ENCODE measurements around the gene RPP25. TPM values are rescaled to one million over a fixed set of nuclear protein-coding genes. Genes with fewer than 3 reads are reported as not detected.

Gene RPP25
- total RNA-seq, 4 donors from 2014 or later = 3.5 to 7.8 (median 6.1) TPM

DNA sequence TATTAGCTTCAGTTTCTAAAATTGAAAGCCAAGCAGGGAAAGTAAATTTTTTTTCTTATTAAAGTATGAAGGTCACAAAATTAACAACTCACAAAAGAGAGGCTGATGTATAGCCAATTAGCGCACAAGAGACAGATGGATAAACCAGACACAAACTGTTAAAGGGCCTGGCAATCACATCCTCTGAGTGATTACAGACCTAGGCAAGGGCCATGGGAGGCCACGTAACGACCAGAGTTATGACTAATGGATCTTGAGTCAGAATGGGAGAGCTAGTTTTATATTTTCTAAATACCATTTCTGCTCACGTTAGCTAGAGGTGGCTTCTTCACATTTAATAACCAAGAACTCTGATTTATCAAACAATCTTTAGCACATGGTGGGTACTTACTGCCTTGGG is 21.0 kb upstream of the RPP25 start:
- Histone ChIP-seq H3K27me3 (no peaks in the 10 kb centered on the region), H3K9me3 (no peaks in the 10 kb centered on the region), H3K27ac (no peak overlapping the region), H3K4me1 (no peaks in the 10 kb centered on the region), H3K36me3 (no peaks in the 10 kb centered on the region), H3K4me3 (no peak overlapping the region)
- no peak for TF ChIP-seq POLR2A (IDR thresholded peaks at IDR 0.05)
- TF ChIP-seq, protein P1, sequence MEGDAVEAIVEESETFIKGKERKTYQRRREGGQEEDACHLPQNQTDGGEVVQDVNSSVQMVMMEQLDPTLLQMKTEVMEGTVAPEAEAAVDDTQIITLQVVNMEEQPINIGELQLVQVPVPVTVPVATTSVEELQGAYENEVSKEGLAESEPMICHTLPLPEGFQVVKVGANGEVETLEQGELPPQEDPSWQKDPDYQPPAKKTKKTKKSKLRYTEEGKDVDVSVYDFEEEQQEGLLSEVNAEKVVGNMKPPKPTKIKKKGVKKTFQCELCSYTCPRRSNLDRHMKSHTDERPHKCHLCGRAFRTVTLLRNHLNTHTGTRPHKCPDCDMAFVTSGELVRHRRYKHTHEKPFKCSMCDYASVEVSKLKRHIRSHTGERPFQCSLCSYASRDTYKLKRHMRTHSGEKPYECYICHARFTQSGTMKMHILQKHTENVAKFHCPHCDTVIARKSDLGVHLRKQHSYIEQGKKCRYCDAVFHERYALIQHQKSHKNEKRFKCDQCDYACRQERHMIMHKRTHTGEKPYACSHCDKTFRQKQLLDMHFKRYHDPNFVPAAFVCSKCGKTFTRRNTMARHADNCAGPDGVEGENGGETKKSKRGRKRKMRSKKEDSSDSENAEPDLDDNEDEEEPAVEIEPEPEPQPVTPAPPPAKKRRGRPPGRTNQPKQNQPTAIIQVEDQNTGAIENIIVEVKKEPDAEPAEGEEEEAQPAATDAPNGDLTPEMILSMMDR (IDR thresholded peaks at IDR 0.05) = no peak
- no peak for TF ChIP-seq EP300 (IDR thresholded peaks at IDR 0.05)
- TF ChIP-seq POLR2AphosphoS5 (IDR thresholded peaks at IDR 0.05) = no peak
- 56% methylated on average over 4 of the region's 4 CpGs for WGBS
- DNase-seq (ENCODE audit: low spot score in 2 of 2) = no peak

DNA sequence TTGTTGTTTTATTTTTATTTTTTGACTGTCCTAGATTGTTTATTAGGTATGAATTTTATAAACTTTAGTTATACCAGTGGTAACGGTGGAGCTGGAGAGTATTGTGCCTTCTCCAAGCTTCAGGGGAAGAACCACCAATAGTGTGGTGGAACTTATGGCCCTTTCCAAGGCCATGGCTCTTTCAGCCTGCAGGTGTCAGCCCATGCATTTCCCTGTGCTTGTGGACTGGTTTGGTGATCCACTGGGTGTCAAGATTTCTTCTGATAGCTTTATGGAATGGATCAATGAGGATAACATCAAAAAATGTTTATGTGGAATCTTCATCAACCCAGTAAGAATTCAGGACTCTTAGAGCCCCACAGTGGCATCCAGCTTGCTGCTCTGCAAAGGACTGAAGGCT is 19.6 kb upstream of the RPP25 start:
- Histone ChIP-seq H3K4me3 (no peak overlapping the region), H3K4me1 (no peaks in the 10 kb centered on the region), H3K27me3 (no peaks in the 10 kb centered on the region), H3K27ac (no peak overlapping the region), H3K36me3 (no peaks in the 10 kb centered on the region), H3K9me3 (no peaks in the 10 kb centered on the region)
- TF ChIP-seq, protein P1 (IDR thresholded peaks at IDR 0.05) = no peak
- TF ChIP-seq EP300 (IDR thresholded peaks at IDR 0.05) (no peak), POLR2A (IDR thresholded peaks at IDR 0.05) (no peak), POLR2AphosphoS5 (IDR thresholded peaks at IDR 0.05) (no peak)
- WGBS = 76% methylated on average over 1 of the region's 1 CpG
- DNase-seq (ENCODE audit: low spot score in 2 of 2) = no peak

DNA sequence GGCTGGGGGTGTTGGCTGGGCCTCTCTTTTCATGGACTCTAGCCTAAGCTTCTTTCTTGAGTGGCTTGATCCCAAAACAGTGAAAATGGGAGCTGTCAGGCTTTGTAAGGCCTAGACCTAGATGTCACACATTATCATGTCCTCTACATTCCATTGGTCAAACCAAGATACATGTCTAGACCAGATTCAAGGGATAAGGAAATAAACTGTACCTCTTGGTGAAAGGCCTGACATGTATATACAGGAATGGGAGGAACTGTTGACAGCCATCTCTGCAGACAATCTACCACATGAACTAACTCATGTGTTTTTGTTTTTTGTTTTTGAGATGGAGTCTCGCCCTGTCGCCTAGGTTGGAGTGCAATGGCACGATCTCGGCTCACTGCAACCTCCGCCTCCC is 11.1 kb upstream of the RPP25 start:
- no peaks in the 10 kb centered on the region for H3K4me1 ChIP-seq
- WGBS = 95% methylated on average over 5 of the region's 5 CpGs
- no peaks in the 10 kb centered on the region for H3K36me3 ChIP-seq
- no peak for TF ChIP-seq EP300 (IDR thresholded peaks at IDR 0.05)
- TF ChIP-seq, protein P1 (IDR thresholded peaks at IDR 0.05) = no peak
- no peak for TF ChIP-seq POLR2AphosphoS5 (IDR thresholded peaks at IDR 0.05)
- no peak for TF ChIP-seq POLR2A (IDR thresholded peaks at IDR 0.05)
- H3K9me3 ChIP-seq = no peaks in the 10 kb centered on the region
- DNase-seq (ENCODE audit: low spot score in 2 of 2) = no peak
- H3K27me3 ChIP-seq = no peaks in the 10 kb centered on the region
- H3K27ac ChIP-seq = no peak overlapping the region
- no peak overlapping the region for H3K4me3 ChIP-seq

DNA sequence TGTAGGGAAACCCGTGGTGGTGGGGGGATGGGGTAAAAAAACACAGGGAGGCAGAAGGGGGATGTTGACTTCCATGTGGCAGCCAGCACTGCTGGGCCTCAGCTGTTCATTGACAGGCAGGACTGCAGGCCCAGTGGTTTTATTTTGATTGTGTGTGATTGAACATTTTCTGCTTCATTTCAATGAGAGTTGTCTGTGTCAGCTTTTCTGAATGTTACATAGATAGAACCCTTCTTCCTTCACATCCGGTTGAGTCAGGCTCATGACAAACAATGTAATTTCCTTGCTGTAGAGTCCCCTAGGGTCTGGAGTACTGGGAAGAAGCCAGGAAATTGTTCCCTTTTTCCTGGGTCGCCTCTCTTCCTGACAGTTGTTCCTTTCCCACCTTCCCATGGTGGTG is 8.2 kb upstream of the RPP25 start:
- WGBS = 26% methylated on average over 3 of the region's 3 CpGs
- Histone ChIP-seq H3K27ac (no peak overlapping the region), H3K27me3 (no peaks in the 10 kb centered on the region), H3K4me3 (no peak overlapping the region), H3K9me3 (no peaks in the 10 kb centered on the region), H3K4me1 (no peaks in the 10 kb centered on the region), H3K36me3 (no peaks in the 10 kb centered on the region)
- TF ChIP-seq EP300 (IDR thresholded peaks at IDR 0.05) = no peak
- TF ChIP-seq POLR2A (IDR thresholded peaks at IDR 0.05) = no peak
- TF ChIP-seq, protein P1 (IDR thresholded peaks at IDR 0.05) = no peak
- no peak for TF ChIP-seq POLR2AphosphoS5 (IDR thresholded peaks at IDR 0.05)
- DNase-seq (ENCODE audit: low spot score in 2 of 2) = no peak

DNA sequence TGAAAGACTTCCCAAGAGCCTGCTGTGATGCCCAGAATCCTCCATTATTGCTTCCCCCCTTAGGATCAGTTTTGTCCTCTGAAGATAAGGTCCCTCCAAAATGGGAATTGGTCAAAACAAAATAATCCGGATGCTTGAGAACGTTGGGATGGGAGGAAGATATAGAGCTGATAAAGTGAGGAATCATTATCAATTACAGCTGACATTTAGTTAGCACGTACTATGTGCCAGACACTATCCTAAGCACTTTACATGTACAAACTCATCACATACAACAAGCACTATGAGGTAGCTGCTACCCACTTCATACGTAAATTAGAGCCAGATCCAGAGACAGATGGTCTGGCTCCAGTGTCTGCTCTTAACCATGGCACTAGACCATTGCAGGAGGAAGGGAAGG is 6.6 kb upstream of the RPP25 start:
- peaks cover 16% of the 10 kb centered on the region for H3K4me1 ChIP-seq
- H3K36me3 ChIP-seq = no peaks in the 10 kb centered on the region
- H3K9me3 ChIP-seq = no peaks in the 10 kb centered on the region
- H3K4me3 ChIP-seq = no peak overlapping the region
- H3K27ac ChIP-seq = no peak overlapping the region
- TF ChIP-seq POLR2AphosphoS5 (IDR thresholded peaks at IDR 0.05) (no peak), POLR2A (IDR thresholded peaks at IDR 0.05) (no peak), EP300 (IDR thresholded peaks at IDR 0.05) (no peak)
- TF ChIP-seq, protein P1 (IDR thresholded peaks at IDR 0.05) = no peak
- 89% methylated on average over 4 of the region's 4 CpGs for WGBS
- peaks cover 15% of the 10 kb centered on the region for H3K27me3 ChIP-seq
- no peak for DNase-seq (ENCODE audit: low spot score in 2 of 2)

Measured in suprapubic skin (tissue), 4 donors.